ENCODE data around the gene CREM. TPM values are rescaled to one million over a fixed set of nuclear protein-coding genes. Genes with fewer than 3 reads are reported as not detected.

CREM gene
- total RNA-seq, 1 donor from 2014 or later = 55.2 TPM

GRCh38 chr10:35234073-35234472 lies 107.4 kb downstream of the CREM start:
- ATAC-seq (ENCODE audit: poor library complexity) (no peak), DNase-seq (no peak)
- intact Hi-C loops (cut with DNase I) = loop anchor here (10.0 kb wide), 1 partner anchor 361 kb away; no protein-coding TSS in a partner anchor

- ATAC-seq (ENCODE audit: poor library complexity) (no peak), DNase-seq (no peak)
- intact Hi-C loops (cut with DNase I) = loop anchor here (10.0 kb wide), 1 partner anchor 358 kb away; no protein-coding TSS in a partner anchor
These were observed 110.1 kb downstream of the CREM start for GRCh38 chr10:35236739-35237138.

GRCh38 chr10:35237766-35238512 lies 111.3 kb downstream of the CREM start:
- no peak for DNase-seq
- intact Hi-C loops (cut with DNase I) = loop anchor here (10.0 kb wide), 1 partner anchor 357 kb away; no protein-coding TSS in a partner anchor
- ATAC-seq (ENCODE audit: poor library complexity) = no peak

- intact Hi-C loops (cut with DNase I) = loop anchor here (10.0 kb wide), 1 partner anchor 320 kb away; no protein-coding TSS in a partner anchor
- ATAC-seq (ENCODE audit: poor library complexity) = no peak
- DNase-seq = no peak
These were observed 117.9 kb downstream of the CREM start for GRCh38 chr10:35244549-35244948.

- intact Hi-C loops (cut with DNase I) = loop anchor here (10.0 kb wide), 1 partner anchor 318 kb away; no protein-coding TSS in a partner anchor
- ATAC-seq (ENCODE audit: poor library complexity) = no peak
- no peak for DNase-seq
These were observed 120.2 kb downstream of the CREM start for GRCh38 chr10:35246770-35247343.

GRCh38 chr10:35251373-35252100 lies 124.9 kb downstream of the CREM start:
- DNase-seq (no peak), ATAC-seq (ENCODE audit: poor library complexity) (no peak)
- intact Hi-C loops (cut with DNase I) = no loop called here

GRCh38 chr10:35257057-35257983 lies 130.7 kb downstream of the CREM start:
- ATAC-seq (ENCODE audit: poor library complexity) (no peak), DNase-seq (no peak)
- intact Hi-C loops (cut with DNase I) = no loop called here

GRCh38 chr10:35259769-35260397 lies 133.2 kb downstream of the CREM start:
- ATAC-seq (ENCODE audit: poor library complexity) = no peak
- DNase-seq = no peak
- intact Hi-C loops (cut with DNase I) = no loop called here

GRCh38 chr10:35262436-35262835 lies 135.8 kb downstream of the CREM start:
- ATAC-seq (ENCODE audit: poor library complexity) (no peak), DNase-seq (no peak)
- intact Hi-C loops (cut with DNase I) = no loop called here

Small RNA genes lying within 50 kb of the gene (microRNA-seq; reads per million reads assigned to microRNA genes)
- gene MIR3611 = 3.2 reads per million, percentile 2 among the genes with 10 or more reads in this experiment

Other genes with a start within 250 kb of the CREM start
- gene CUL2, start 36.5 kb upstream of the CREM start, total RNA-seq = 35.7 TPM
- gene CCNY, start 209.7 kb downstream of the CREM start, total RNA-seq = 92.7 TPM

Measured in Right ventricle myocardium superior (tissue), 1 donor.